ENCODE data around the gene PRKAR1B. TPM values are rescaled to one million over a fixed set of nuclear protein-coding genes. Genes with fewer than 3 reads are reported as not detected.

The PRKAR1B gene
- total RNA-seq, 2 donors from 2014 or later = 15.6 to 18.4 TPM

GRCh38 chr7:635227-635626, 91.9 kb downstream of the PRKAR1B start:
- H3K9me3 ChIP-seq = no peaks in the 10 kb centered on the region
- no peaks in the 10 kb centered on the region for H3K36me3 ChIP-seq
- H3K27ac ChIP-seq = no peak overlapping the region
- no peak for DNase-seq (ENCODE audit: low spot score)
- no peaks in the 10 kb centered on the region for H3K4me1 ChIP-seq (ENCODE audit: control insufficient read depth in 1 of 2, low read depth in 2 of 2)
- no peak overlapping the region for H3K4me3 ChIP-seq
- no peaks in the 10 kb centered on the region for H3K27me3 ChIP-seq (replicated peaks; ENCODE audit: insufficient read depth)
- TF ChIP-seq, protein P1, sequence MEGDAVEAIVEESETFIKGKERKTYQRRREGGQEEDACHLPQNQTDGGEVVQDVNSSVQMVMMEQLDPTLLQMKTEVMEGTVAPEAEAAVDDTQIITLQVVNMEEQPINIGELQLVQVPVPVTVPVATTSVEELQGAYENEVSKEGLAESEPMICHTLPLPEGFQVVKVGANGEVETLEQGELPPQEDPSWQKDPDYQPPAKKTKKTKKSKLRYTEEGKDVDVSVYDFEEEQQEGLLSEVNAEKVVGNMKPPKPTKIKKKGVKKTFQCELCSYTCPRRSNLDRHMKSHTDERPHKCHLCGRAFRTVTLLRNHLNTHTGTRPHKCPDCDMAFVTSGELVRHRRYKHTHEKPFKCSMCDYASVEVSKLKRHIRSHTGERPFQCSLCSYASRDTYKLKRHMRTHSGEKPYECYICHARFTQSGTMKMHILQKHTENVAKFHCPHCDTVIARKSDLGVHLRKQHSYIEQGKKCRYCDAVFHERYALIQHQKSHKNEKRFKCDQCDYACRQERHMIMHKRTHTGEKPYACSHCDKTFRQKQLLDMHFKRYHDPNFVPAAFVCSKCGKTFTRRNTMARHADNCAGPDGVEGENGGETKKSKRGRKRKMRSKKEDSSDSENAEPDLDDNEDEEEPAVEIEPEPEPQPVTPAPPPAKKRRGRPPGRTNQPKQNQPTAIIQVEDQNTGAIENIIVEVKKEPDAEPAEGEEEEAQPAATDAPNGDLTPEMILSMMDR (IDR thresholded peaks at IDR 0.05) = no peak
- no peak for ATAC-seq (ENCODE audit: insufficient number of reproducible peaks, low FRiP score, low read depth)

GRCh38 chr7:633381-634018, 93.6 kb downstream of the PRKAR1B start:
- no peak for ATAC-seq (ENCODE audit: insufficient number of reproducible peaks, low FRiP score, low read depth)
- TF ChIP-seq, protein P1 (IDR thresholded peaks at IDR 0.05) = no peak
- Histone ChIP-seq H3K27me3 (replicated peaks; ENCODE audit: insufficient read depth) (no peaks in the 10 kb centered on the region), H3K36me3 (no peaks in the 10 kb centered on the region), H3K4me1 (ENCODE audit: control insufficient read depth in 1 of 2, low read depth in 2 of 2) (no peaks in the 10 kb centered on the region), H3K9me3 (no peaks in the 10 kb centered on the region), H3K27ac (no peak overlapping the region), H3K4me3 (no peak overlapping the region)
- DNase-seq (ENCODE audit: low spot score) = no peak

GRCh38 chr7:632831-633210, 94.3 kb downstream of the PRKAR1B start:
- Histone ChIP-seq H3K36me3 (no peaks in the 10 kb centered on the region), H3K27ac (no peak overlapping the region), H3K4me1 (ENCODE audit: control insufficient read depth in 1 of 2, low read depth in 2 of 2) (no peaks in the 10 kb centered on the region), H3K9me3 (no peaks in the 10 kb centered on the region), H3K27me3 (replicated peaks; ENCODE audit: insufficient read depth) (no peaks in the 10 kb centered on the region), H3K4me3 (no peak overlapping the region)
- TF ChIP-seq, protein P1 (IDR thresholded peaks at IDR 0.05) = no peak
- no peak for ATAC-seq (ENCODE audit: insufficient number of reproducible peaks, low FRiP score, low read depth)
- no peak for DNase-seq (ENCODE audit: low spot score)

DNA sequence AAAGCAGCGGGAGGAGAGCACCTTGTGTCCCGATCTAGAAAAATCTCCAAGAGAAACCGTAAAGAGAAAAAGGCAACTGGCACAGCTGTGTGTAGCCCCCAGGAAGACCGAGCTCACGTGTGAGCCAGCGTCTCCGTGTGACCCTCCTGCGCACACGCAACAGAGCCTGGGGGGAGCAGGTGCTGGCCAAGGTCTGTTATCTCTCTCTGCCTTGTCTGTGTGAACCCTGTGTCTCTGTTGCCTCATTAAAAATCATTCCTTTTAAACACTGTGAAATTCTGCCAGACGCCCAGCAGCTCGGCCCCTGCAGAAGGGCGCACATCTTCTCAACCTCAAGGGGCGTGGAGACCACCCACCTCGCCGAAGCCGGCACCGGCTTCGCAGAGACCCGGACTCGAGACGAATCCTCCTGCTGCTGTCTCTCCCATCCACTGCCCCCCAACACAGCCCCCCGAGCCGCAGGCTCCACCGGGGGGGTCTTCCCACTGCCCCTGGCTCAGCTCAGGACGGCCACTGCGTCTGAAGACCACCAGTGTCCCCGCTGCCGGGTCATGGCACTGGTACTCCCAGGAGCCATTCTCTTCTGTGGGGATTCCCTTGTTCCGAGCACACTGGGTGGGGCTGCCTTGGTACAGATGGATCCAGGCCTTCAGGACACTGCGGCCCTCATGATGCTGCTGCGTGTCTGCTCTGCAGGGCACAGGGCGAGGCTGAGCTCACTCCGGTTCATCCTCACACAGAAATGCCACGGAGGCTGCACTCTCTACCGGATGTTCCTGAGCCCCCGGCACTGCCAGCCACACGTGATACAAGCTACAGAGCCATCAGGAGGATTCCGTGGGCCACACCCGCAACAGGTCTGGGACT, 94.9 kb downstream of the PRKAR1B start:
- H3K27me3 ChIP-seq (replicated peaks; ENCODE audit: insufficient read depth) = no peaks in the 10 kb centered on the region
- no peak overlapping the region for H3K4me3 ChIP-seq
- no peaks in the 10 kb centered on the region for H3K9me3 ChIP-seq
- ATAC-seq (ENCODE audit: insufficient number of reproducible peaks, low FRiP score, low read depth) (no peak), DNase-seq (ENCODE audit: low spot score) (no peak)
- no peaks in the 10 kb centered on the region for H3K36me3 ChIP-seq
- TF ChIP-seq, protein P1 (IDR thresholded peaks at IDR 0.05) = no peak
- H3K27ac ChIP-seq = no peak overlapping the region
- no peaks in the 10 kb centered on the region for H3K4me1 ChIP-seq (ENCODE audit: control insufficient read depth in 1 of 2, low read depth in 2 of 2)

DNA sequence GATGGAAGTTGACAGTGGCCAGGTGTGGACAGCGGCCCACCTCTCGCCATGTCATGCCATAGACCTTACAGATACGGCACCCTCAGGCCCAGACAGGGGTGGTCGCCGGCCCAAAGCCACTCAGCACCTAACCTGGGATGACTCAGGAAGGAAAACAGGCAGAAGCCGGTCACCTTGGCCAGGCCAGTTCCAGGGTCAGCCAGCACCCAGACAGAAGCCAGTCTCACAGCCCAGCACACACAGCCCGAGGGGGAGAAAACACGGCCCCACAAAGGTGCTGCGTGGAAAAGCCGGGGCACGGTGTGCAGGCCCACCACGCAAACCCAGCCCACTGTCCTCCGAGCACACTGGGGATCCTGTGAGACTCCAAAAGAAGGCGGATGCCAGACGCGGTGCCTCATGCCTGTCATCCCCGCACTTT, 95.8 kb downstream of the PRKAR1B start:
- Histone ChIP-seq H3K4me1 (ENCODE audit: control insufficient read depth in 1 of 2, low read depth in 2 of 2) (no peaks in the 10 kb centered on the region), H3K27me3 (replicated peaks; ENCODE audit: insufficient read depth) (no peaks in the 10 kb centered on the region), H3K36me3 (no peaks in the 10 kb centered on the region), H3K9me3 (no peaks in the 10 kb centered on the region), H3K27ac (no peak overlapping the region), H3K4me3 (no peak overlapping the region)
- no peak for ATAC-seq (ENCODE audit: insufficient number of reproducible peaks, low FRiP score, low read depth)
- DNase-seq (ENCODE audit: low spot score) = no peak
- TF ChIP-seq, protein P1 (IDR thresholded peaks at IDR 0.05) = no peak

Data from thoracic aorta (tissue), 2 donors.